PFSK-1 (cell line): ENCODE data around the gene NFIA.

Experiments used
- FOXP2 ChIP-seq: optimal IDR thresholded peaks from 2 replicates; pipeline ENCODE3; 2011; ENCODE audit warnings: borderline replicate concordance, control low read depth, inconsistent platforms; ENCODE audit not compliant: insufficient read depth; ENCODE audit errors: extremely low read length, extremely low read depth
- POLR2AphosphoS5 ChIP-seq: IDR thresholded peaks from 2 replicates; pipeline ENCODE4 v1.6.1; 2012; ENCODE audit warnings: low read depth, mild to moderate bottlenecking, control low read depth, low read length, moderate library complexity
- SIN3A ChIP-seq: IDR thresholded peaks from 2 replicates; pipeline ENCODE4 v1.6.1; 2012; ENCODE audit warnings: mild to moderate bottlenecking, low read length, moderate library complexity, borderline replicate concordance; ENCODE audit not compliant: insufficient read depth
- TAF1 ChIP-seq: IDR thresholded peaks from 2 replicates; pipeline ENCODE4 v1.6.1; 2012; ENCODE audit warnings: low read length, control low read depth, borderline replicate concordance; ENCODE audit not compliant: insufficient read depth
- TF ChIP-seq, protein P1 (sequence below), 2 experiments: IDR thresholded peaks; 2 replicates each; pipeline versions ENCODE4 v1.6.1 to v1.8.0; 2011 to 2012; ENCODE audit warnings: low read depth in 2 of 2, low read length in 2 of 2, control low read depth in 1 of 2, inconsistent platforms in 1 of 2, mild to moderate bottlenecking in 1 of 2, moderate library complexity in 1 of 2; ENCODE audit not compliant: insufficient read depth in 1 of 2

NFIA gene

DNA sequence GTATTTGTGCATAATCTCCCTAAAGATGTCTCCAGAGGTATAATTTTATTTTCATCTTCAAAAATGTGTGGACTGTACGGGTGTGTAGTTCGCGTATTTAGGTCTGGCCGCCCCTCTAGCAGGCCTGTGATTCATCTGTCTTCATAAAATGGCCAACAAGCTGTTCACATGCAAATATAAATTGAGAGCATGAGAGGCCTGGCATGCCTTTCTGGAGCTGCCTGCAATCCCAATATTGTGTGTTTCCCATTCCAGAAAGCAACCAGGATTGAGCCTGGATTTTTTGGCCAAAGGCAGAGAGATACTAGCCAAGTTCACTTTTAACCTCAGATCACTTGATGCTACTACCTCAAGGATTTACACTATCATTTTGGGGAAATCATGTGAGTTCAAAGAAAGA is 197.2 kb downstream of the NFIA start:
- TF ChIP-seq, protein P1, sequence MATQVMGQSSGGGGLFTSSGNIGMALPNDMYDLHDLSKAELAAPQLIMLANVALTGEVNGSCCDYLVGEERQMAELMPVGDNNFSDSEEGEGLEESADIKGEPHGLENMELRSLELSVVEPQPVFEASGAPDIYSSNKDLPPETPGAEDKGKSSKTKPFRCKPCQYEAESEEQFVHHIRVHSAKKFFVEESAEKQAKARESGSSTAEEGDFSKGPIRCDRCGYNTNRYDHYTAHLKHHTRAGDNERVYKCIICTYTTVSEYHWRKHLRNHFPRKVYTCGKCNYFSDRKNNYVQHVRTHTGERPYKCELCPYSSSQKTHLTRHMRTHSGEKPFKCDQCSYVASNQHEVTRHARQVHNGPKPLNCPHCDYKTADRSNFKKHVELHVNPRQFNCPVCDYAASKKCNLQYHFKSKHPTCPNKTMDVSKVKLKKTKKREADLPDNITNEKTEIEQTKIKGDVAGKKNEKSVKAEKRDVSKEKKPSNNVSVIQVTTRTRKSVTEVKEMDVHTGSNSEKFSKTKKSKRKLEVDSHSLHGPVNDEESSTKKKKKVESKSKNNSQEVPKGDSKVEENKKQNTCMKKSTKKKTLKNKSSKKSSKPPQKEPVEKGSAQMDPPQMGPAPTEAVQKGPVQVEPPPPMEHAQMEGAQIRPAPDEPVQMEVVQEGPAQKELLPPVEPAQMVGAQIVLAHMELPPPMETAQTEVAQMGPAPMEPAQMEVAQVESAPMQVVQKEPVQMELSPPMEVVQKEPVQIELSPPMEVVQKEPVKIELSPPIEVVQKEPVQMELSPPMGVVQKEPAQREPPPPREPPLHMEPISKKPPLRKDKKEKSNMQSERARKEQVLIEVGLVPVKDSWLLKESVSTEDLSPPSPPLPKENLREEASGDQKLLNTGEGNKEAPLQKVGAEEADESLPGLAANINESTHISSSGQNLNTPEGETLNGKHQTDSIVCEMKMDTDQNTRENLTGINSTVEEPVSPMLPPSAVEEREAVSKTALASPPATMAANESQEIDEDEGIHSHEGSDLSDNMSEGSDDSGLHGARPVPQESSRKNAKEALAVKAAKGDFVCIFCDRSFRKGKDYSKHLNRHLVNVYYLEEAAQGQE (IDR thresholded peaks at IDR 0.05; ENCODE audit: insufficient read depth in 1 of 2, low read depth in 2 of 2, low read length in 2 of 2), result no peak

- TF ChIP-seq, protein P1 (IDR thresholded peaks at IDR 0.05; ENCODE audit: insufficient read depth in 1 of 2, low read depth in 2 of 2, low read length in 2 of 2), result no peak
- TF ChIP-seq TAF1, result no peak
- TF ChIP-seq POLR2AphosphoS5, result no peak
- no peak for TF ChIP-seq FOXP2
- no peak for TF ChIP-seq SIN3A
Observed at GRCh38 chr1:61280452-61280851, 198.1 kb downstream of the NFIA start.

DNA sequence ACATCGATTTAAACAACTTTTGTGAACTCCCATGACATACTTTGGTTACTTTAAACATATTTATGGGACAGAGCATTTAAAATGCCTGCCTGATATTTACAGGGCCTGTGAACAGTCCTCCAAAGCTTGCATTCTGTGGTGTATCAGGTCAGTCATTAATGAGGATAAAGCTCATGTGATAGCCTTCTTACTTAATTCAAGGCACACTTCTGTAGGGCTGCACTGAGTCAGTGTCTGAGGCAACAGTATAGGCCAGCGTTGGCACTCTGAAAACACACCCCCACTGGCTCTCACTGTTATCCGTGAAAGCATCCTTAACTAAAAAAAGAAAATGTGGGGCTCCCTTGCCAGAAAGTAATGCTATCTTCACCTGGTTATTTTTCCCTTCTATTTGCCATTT is 200.0 kb downstream of the NFIA start:
- no peak for TF ChIP-seq SIN3A
- TF ChIP-seq, protein P1 (IDR thresholded peaks at IDR 0.05; ENCODE audit: insufficient read depth in 1 of 2, low read depth in 2 of 2, low read length in 2 of 2), result no peak
- no peak for TF ChIP-seq POLR2AphosphoS5
- TF ChIP-seq FOXP2, result no peak
- TF ChIP-seq TAF1, result no peak

DNA sequence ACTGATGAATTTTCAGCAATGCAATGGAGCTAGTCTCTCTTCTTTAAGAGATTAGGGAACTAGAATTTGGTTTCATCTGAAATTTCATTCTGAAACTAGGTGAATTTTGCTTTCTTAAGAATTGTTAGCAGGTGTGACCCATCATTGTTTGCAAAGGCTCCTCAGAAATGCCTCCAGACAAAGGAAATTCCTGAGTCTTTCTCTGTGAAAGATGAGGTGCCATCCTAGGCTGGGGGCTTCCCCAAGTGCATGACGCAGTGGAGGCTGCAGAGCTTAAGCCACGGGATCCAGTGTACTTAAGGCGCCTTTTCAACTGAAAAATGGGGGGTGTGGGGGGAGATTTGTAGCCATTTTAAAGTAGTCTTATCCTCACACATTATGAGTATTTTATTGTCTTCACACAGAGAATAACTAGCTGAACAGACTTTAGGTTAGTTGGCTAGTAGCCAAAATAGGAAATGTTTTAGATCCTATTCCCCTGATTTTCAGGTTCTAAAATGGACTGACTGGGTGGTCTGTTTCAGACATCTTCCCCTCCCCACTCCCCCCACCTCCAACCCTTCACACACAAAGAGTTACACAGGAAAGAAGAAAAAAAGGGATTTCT is 202.0 kb downstream of the NFIA start:
- TF ChIP-seq, protein P1 (IDR thresholded peaks at IDR 0.05; ENCODE audit: insufficient read depth in 1 of 2, low read depth in 2 of 2, low read length in 2 of 2), result no peak
- TF ChIP-seq TAF1 (no peak), POLR2AphosphoS5 (no peak), SIN3A (no peak), FOXP2 (no peak)

GRCh38 chr1:61284936-61285335 is 202.6 kb downstream of the NFIA start:
- TF ChIP-seq, protein P1 (IDR thresholded peaks at IDR 0.05; ENCODE audit: insufficient read depth in 1 of 2, low read depth in 2 of 2, low read length in 2 of 2), result no peak
- TF ChIP-seq POLR2AphosphoS5 (no peak), FOXP2 (no peak), TAF1 (no peak), SIN3A (no peak)
